Uterus (tissue), 4 donors: ENCODE results near the gene HOXA9. TPM values are rescaled to one million over a fixed set of nuclear protein-coding genes. Genes with fewer than 3 reads are reported as not detected.

ENCODE experiments used
- DNase-seq, 2 donors: peaks; one replicate each; pipeline ENCODE4 v3.0.0-alpha.2; 2019 to 2020
- H3K27ac ChIP-seq, 2 donors: fragments of 200-600 bp; sonication (generic); 1 replicate in 1 of 2; 2 replicates in 1 of 2; pipeline ENCODE4 v1.5.1; 2016 to 2018
- H3K27me3 ChIP-seq, 2 donors: fragments of 200-600 bp; sonication (generic); one replicate each; pipeline ENCODE4 v1.5.1; 2018 to 2019; ENCODE audit warnings: control low read depth in 1 of 2
- H3K36me3 ChIP-seq, 2 donors: fragments of 200-600 bp; sonication (generic); one replicate each; pipeline ENCODE4 v1.5.1; 2019; ENCODE audit warnings: control low read depth in 1 of 2
- H3K4me1 ChIP-seq, 2 donors: fragments of 200-600 bp; sonication (generic); one replicate each; pipeline ENCODE4 v1.5.1; 2018 to 2019; ENCODE audit warnings: control low read depth in 1 of 2
- H3K4me3 ChIP-seq, 2 donors: fragments of 200-600 bp; sonication (generic); 1 replicate in 1 of 2; 2 replicates in 1 of 2; pipeline ENCODE4 v1.5.1; 2018 to 2019; ENCODE audit warnings: mild to moderate bottlenecking in 1 of 2
- H3K9me3 ChIP-seq, 2 donors: fragments of 200-600 bp; sonication (generic); one replicate each; pipeline ENCODE4 v1.5.1; 2019; ENCODE audit warnings: control low read depth in 1 of 2
- CTCF ChIP-seq, 4 experiments: fragments of 200-600 bp in 2 of 4; fragments of 450-650 bp in 2 of 4; sonication (generic) in 2 of 4; IDR thresholded peaks; one replicate each; pipeline ENCODE4 v1.5.1; 2016 to 2019; ENCODE audit warnings: antibody characterized with exemption in 4 of 4, mild to moderate bottlenecking in 2 of 4, moderate library complexity in 1 of 4
- POLR2A ChIP-seq, 2 donors: fragments of 450-650 bp; IDR thresholded peaks; one replicate each; pipeline ENCODE4 v1.6.1; 2016; ENCODE audit warnings: antibody characterized with exemption in 2 of 2, mild to moderate bottlenecking in 1 of 2, moderate library complexity in 1 of 2
- intact Hi-C: fragments of 100-400 bp; cut with DNase I; formaldehyde crosslinking; loops from one replicate; pipeline ENCODE4 v1.15.1; 2023; ENCODE audit warnings: low total_unique reads
- total RNA-seq, 4 donors: library from RNA; depleted of rRNA in 3 of 4; stranded (reverse); fragments of >200 nt in 3 of 4; gene quantifications; one replicate each; pipeline versions ENCODE4 v1.1.0 to v1.2.4, GENCODE V29; 2014 to 2023
- donor health status: DM: yes; HTN: yes; CAD: no.

The HOXA9 gene
- total RNA-seq, 4 donors from 2014 or later = 2.3 to 26.4 (median 22.4) TPM

- Histone ChIP-seq H3K27ac (no peak overlapping the region), H3K36me3 (no peaks in the 10 kb centered on the region), H3K27me3 (no peaks in the 10 kb centered on the region), H3K9me3 (no peaks in the 10 kb centered on the region), H3K4me3 (no peak overlapping the region), H3K4me1 (peaks cover 0 to 3% of the 10 kb centered on the region in 2 donors)
- TF ChIP-seq CTCF (IDR thresholded peaks at IDR 0.05) (no peak), POLR2A (IDR thresholded peaks at IDR 0.05) (no peak)
- intact Hi-C loops = no loop called here
- DNase-seq = no peak
Measured at GRCh38 chr7:27132214-27132613, 33.1 kb downstream of the HOXA9 start.

- Histone ChIP-seq H3K27ac (peak overlapping the region; percentile 82), H3K9me3 (no peaks in the 10 kb centered on the region), H3K4me1 (peaks cover 0 to 3% of the 10 kb centered on the region in 2 donors), H3K27me3 (no peaks in the 10 kb centered on the region), H3K4me3 (peak overlapping the region; percentile 62 to 64), H3K36me3 (no peaks in the 10 kb centered on the region)
- intact Hi-C loops = no loop called here
- TF ChIP-seq POLR2A (IDR thresholded peaks at IDR 0.05) = no peak
- TF ChIP-seq CTCF (IDR thresholded peaks at IDR 0.05) = no peak
- DNase-seq = no peak
Measured at GRCh38 chr7:27131390-27131819, 33.9 kb downstream of the HOXA9 start.

GRCh38 chr7:27130540-27131389 lies 34.6 kb downstream of the HOXA9 start, which contains the start of gene HOXA4:
HOXA4 (minus strand) TSS chr7:27130757; CDS start chr7:27130733, 24 bp downstream.
- Histone ChIP-seq H3K36me3 (no peaks in the 10 kb centered on the region), H3K9me3 (no peaks in the 10 kb centered on the region), H3K4me1 (peaks cover 0 to 3% of the 10 kb centered on the region in 2 donors), H3K4me3 (peak within 1 kb of the TSS; percentile 62 to 64), H3K27me3 (no peaks in the 10 kb centered on the region), H3K27ac (peak within 1 kb of the TSS; percentile 82)
- TF ChIP-seq CTCF (IDR thresholded peaks at IDR 0.05) = no peak
- TF ChIP-seq POLR2A (IDR thresholded peaks at IDR 0.05) = peak; percentile 37 to 60
- intact Hi-C loops = no loop called here
- peak; percentile 90 to 92 for DNase-seq

- DNase-seq = peak in 1 of 2 donors; percentile 35
- TF ChIP-seq POLR2A (IDR thresholded peaks at IDR 0.05) (peak in 1 of 2 donors; percentile 6), CTCF (IDR thresholded peaks at IDR 0.05) (peak in 2 of 4 experiments; percentile 6 to 34)
- H3K27ac ChIP-seq = peak overlapping the region; percentile 76 to 77
- no peaks in the 10 kb centered on the region for H3K27me3 ChIP-seq
- H3K36me3 ChIP-seq = no peaks in the 10 kb centered on the region
- peaks cover 0 to 3% of the 10 kb centered on the region in 2 donors for H3K4me1 ChIP-seq
- H3K4me3 ChIP-seq = peak overlapping the region; percentile 62 to 64
- intact Hi-C loops = no loop called here
- H3K9me3 ChIP-seq = no peaks in the 10 kb centered on the region
Measured at GRCh38 chr7:27129729-27130539, 35.4 kb downstream of the HOXA9 start.
